WTC11 (cell line): ENCODE results near the gene TRIML1. TPM values are rescaled to one million over a fixed set of nuclear protein-coding genes. Genes with fewer than 3 reads are reported as not detected.
A peak's percentile ranks its signal among the peaks of the same experiment; 100 is the strongest.

Source experiments
- ATAC-seq: fragments of 200-7000 bp; cut with Tn5 transposase; 2 replicates; pipeline ENCODE4 v1.10.0; 2021; ENCODE audit warnings: mild to moderate bottlenecking, moderate library complexity
- CTCF ChIA-PET: fragments of 300-600 bp; sonication (Branson Sonifier 250); formaldehyde crosslinking; loops from one replicate; lab custom pipeline; 2021; ENCODE audit warnings: antibody characterized with exemption; lab: Charles Lee
- POLR2A ChIA-PET: fragments of 350-600 bp; sonication (Branson Sonifier 250); formaldehyde crosslinking; loops from one replicate; lab custom pipeline; 2021; ENCODE audit warnings: antibody characterized with exemption; lab: Charles Lee
- DNase-seq: peaks from one replicate; pipeline ENCODE4 v3.0.0; 2021; ENCODE audit warnings: low spot score
- H3K27ac Mint-ChIP-seq: 2 replicates; pipeline ENCODE4 v1.8.0; 2021; ENCODE audit warnings: mixed read lengths
- H3K27me3 Mint-ChIP-seq: 2 replicates; pipeline ENCODE4 v1.8.0; 2021; ENCODE audit warnings: low read depth, mild to moderate bottlenecking, moderate library complexity, mixed read lengths
- H3K36me3 Mint-ChIP-seq: 2 replicates; pipeline ENCODE4 v1.8.0; 2021; ENCODE audit warnings: mixed read lengths
- H3K4me1 Mint-ChIP-seq: 2 replicates; pipeline ENCODE4 v1.8.0; 2022; ENCODE audit warnings: mixed read lengths
- H3K4me3 Mint-ChIP-seq: 2 replicates; pipeline ENCODE4 v1.8.0; 2021; ENCODE audit warnings: mild to moderate bottlenecking, moderate library complexity, mixed read lengths
- H3K9me3 Mint-ChIP-seq: 2 replicates; pipeline ENCODE4 v1.8.0; 2021; ENCODE audit warnings: mixed read lengths
- AFF4 ChIP-seq: sonication (generic); formaldehyde crosslinking; IDR thresholded peaks from 2 replicates; pipeline ENCODE4 v1.8.1; 2023; ENCODE audit warnings: mild to moderate bottlenecking, missing genetic modification reagents, borderline replicate concordance
- ATF3 ChIP-seq: sonication (generic); formaldehyde crosslinking; conservative IDR thresholded peaks from 2 replicates; pipeline ENCODE4 v1.8.1; 2022; ENCODE audit warnings: mild to moderate bottlenecking, missing genetic modification reagents
- CTCF ChIP-seq: fragments of 200-600 bp; IDR thresholded peaks from 2 replicates; pipeline ENCODE4 v1.8.0; 2022; ENCODE audit warnings: antibody characterized with exemption
- E2F5 ChIP-seq: sonication (generic); formaldehyde crosslinking; IDR thresholded peaks from 2 replicates; pipeline ENCODE4 v1.8.1; 2022; ENCODE audit warnings: mild to moderate bottlenecking, moderate library complexity, missing genetic modification reagents
- EMX1 ChIP-seq: fragments of 250-450 bp; sonication (Bioruptor Pico); IDR thresholded peaks from 2 replicates; pipeline ENCODE4 v1.8.0; 2021; ENCODE audit warnings: mild to moderate bottlenecking
- ERG ChIP-seq: fragments of 250-450 bp; sonication (Bioruptor Pico); IDR thresholded peaks from 2 replicates; pipeline ENCODE4 v1.8.0; 2021; ENCODE audit warnings: mild to moderate bottlenecking
- GABPB1 ChIP-seq: sonication (generic); formaldehyde crosslinking; IDR thresholded peaks from 2 replicates; pipeline ENCODE4 v1.8.1; 2023; ENCODE audit warnings: mild to moderate bottlenecking, missing genetic modification reagents
- HMGXB4 ChIP-seq: sonication (generic); formaldehyde crosslinking; IDR thresholded peaks from 2 replicates; pipeline ENCODE4 v1.8.1; 2023; ENCODE audit warnings: mild to moderate bottlenecking, moderate library complexity, missing genetic modification reagents
- OVOL2 ChIP-seq: fragments of 250-450 bp; sonication (Bioruptor Pico); IDR thresholded peaks from 2 replicates; pipeline ENCODE4 v1.9.0; 2021; ENCODE audit warnings: mild to moderate bottlenecking, borderline replicate concordance
- STAT6 ChIP-seq: sonication (generic); formaldehyde crosslinking; conservative IDR thresholded peaks from 2 replicates; pipeline ENCODE4 v1.8.1; 2023; ENCODE audit warnings: mild to moderate bottlenecking, low read depth, missing genetic modification reagents, moderate library complexity
- TCF7 ChIP-seq: sonication (generic); formaldehyde crosslinking; IDR thresholded peaks from 2 replicates; pipeline ENCODE4 v1.8.0; 2022; ENCODE audit warnings: mild to moderate bottlenecking, low read depth, missing genetic modification reagents, moderate library complexity
- ZBTB43 ChIP-seq: sonication (generic); formaldehyde crosslinking; IDR thresholded peaks from 2 replicates; pipeline ENCODE4 v1.8.1; 2023; ENCODE audit warnings: mild to moderate bottlenecking, missing genetic modification reagents
- ZNF121 ChIP-seq: sonication (generic); formaldehyde crosslinking; IDR thresholded peaks from 2 replicates; pipeline ENCODE4 v1.8.0; 2023; ENCODE audit warnings: missing genetic modification reagents
- ZNF219 ChIP-seq: sonication (generic); formaldehyde crosslinking; IDR thresholded peaks from 2 replicates; pipeline ENCODE4 v1.8.0; 2023; ENCODE audit warnings: missing genetic modification reagents, mild to moderate bottlenecking, borderline replicate concordance
- ZNF263 ChIP-seq: sonication (generic); formaldehyde crosslinking; IDR thresholded peaks from 2 replicates; pipeline ENCODE4 v1.8.1; 2022; ENCODE audit warnings: low read depth, mild to moderate bottlenecking, moderate library complexity, missing genetic modification reagents
- ZNF416 ChIP-seq: fragments of 250-450 bp; sonication (Bioruptor Pico); IDR thresholded peaks from 2 replicates; pipeline ENCODE4 v1.9.0; 2021; ENCODE audit warnings: mild to moderate bottlenecking, inconsistent platforms
- total RNA-seq: library from RNA; stranded (reverse); gene quantifications from 3 replicates; pipeline ENCODE4 v1.2.3, GENCODE V29; 2021

Gene TRIML1
- total RNA-seq, 1 experiment from 2014 or later: not detected

GRCh38 chr4:188107931-188108843, 31.1 kb upstream of the TRIML1 start (continued):
- no peak for TF ChIP-seq CTCF
- TF ChIP-seq EMX1: no peak
- TF ChIP-seq ATF3 (CRISPR knock-in tag): no peak

GRCh38 chr4:188109157-188109755, 30.0 kb upstream of the TRIML1 start, which contains the start of gene TRIML2:
TSS of gene TRIML2 (minus strand) at chr4:188109603. CDS start at chr4:188105368, 4,235 bp downstream.
- Mint-ChIP-seq H3K27me3 (no peaks in the 10 kb centered on the region), H3K36me3 (peaks cover 20% of the 10 kb centered on the region), H3K4me3 (peak within 1 kb of the TSS; percentile 74), H3K4me1 (peaks cover 51% of the 10 kb centered on the region), H3K27ac (peak within 1 kb of the TSS; percentile 100), H3K9me3 (no peaks in the 10 kb centered on the region; the same call in 1 of the 2 replicates)
- POLR2A ChIA-PET: interaction anchor here (0.6 to 1.9 kb wide), 3 partner anchors 22 to 1828 kb away, joined by 5 to 9 read pairs (median 5); no protein-coding TSS in a partner anchor
- CTCF ChIA-PET: interaction anchor here (0.7 to 1.6 kb wide), 3 partner anchors 18 to 115 kb away, joined by 3 to 6 read pairs (median 3); no protein-coding TSS in a partner anchor
- peak; percentile 39 for DNase-seq
- peak; percentile 8 for ATAC-seq
- TF ChIP-seq AFF4 (CRISPR knock-in tag) (no peak), ZNF219 (CRISPR knock-in tag) (no peak), CTCF (no peak), EMX1 (no peak), E2F5 (no peak), STAT6 (no peak), ERG (CRISPR knock-in tag) (no peak), GABPB1 (CRISPR knock-in tag) (no peak), TCF7 (no peak), ZNF416 (CRISPR knock-in tag) (no peak), HMGXB4 (CRISPR knock-in tag) (no peak), OVOL2 (CRISPR knock-in tag) (no peak), ZNF263 (CRISPR knock-in tag) (no peak), ZBTB43 (CRISPR knock-in tag) (no peak), ZNF121 (CRISPR knock-in tag) (no peak)
